GM20431 (cell line): ENCODE data around the gene CHD2.
"Not testable (repeated sequence)": the region's sequence is repeated elsewhere in the genome, so short reads cannot be mapped to it uniquely, and the experiment has no call there.

Source experiments
- in situ Hi-C: fragments of 300-500 bp; cut with MseI, MboI; formaldehyde crosslinking; loops from one replicate; pipeline ENCODE4 v1.15.0; 2020; ENCODE audit warnings: low sequenced_read_pairs; ENCODE audit not compliant: unreplicated experiment

CHD2 gene

GRCh38 chr15:92899948-92900730, at the start of gene CHD2:
Gene CHD2 (plus strand): TSS chr15:92900324. CDS start chr15:92901238, 914 bp downstream.
- in situ Hi-C loops: no loop called here

- in situ Hi-C loops: no loop called here
Observed at GRCh38 chr15:92853222-92853621, 46.9 kb upstream of the CHD2 start.

DNA sequence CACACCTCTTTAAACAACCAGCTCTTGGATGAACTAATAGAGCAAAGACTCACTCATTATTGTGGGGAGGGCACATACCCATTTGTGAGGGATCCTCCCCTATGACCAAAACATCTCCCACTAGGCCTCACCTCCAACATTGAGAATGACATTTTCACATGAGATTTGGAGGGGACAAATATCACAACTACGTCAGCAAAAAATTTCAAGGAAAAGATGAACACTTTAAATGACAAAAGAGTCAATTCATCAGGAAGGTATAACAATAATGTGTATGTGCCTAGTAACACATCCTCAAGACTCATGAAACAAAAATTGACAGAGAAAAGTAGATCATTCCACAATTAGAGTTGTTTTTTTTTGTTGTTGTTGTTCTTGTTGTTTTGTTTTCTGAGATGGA, 38.4 kb upstream of the CHD2 start:
- in situ Hi-C loops: no loop called here

GRCh38 chr15:92864127-92864814, 35.9 kb upstream of the CHD2 start:
- in situ Hi-C loops: no loop called here

- in situ Hi-C loops: no loop called here
Observed at GRCh38 chr15:92869263-92869940, 30.7 kb upstream of the CHD2 start.

GRCh38 chr15:92870010-92870591, 30.0 kb upstream of the CHD2 start:
- in situ Hi-C loops: no loop called here

DNA sequence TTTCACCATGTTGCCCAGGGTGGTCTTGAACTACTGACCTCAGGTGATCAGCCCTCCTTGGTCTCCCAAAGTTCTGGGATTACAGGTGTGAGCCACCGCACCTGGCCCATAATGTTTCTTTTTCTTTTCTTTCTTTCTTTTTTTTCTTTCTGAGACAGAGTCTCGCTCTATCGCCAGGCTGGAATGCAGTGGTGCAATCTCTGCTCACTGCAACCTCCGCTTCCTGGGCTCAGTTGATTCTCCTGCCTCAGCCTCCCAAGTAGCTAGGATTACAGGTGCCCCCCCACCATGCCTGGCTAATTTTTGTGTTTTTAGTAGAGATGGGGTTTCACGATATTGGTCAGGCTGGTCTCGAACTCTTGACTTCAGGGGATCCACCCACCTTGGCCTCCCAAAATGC, 27.2 kb upstream of the CHD2 start:
- in situ Hi-C loops: not testable (repeated sequence)

DNA sequence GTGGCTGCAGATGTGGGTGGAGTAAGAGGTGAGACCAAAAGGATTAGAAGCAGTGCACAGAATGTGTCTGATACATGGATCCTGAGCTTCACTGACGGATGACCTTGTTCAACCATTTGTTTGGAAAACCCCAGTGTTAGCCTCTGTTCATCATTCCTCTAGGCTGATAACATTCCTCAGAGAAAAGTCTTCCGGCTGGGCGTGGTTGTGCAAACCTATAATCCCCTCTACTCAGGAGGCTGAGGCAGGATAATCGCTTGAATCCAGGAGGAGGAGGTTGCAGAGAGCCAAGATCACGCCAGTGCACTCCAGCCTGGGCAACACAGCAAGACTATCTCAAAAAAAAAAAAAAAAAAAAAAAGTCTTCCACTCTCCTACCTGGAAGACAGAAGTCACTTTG, 23.1 kb upstream of the CHD2 start:
- in situ Hi-C loops: no loop called here

GRCh38 chr15:92877416-92877815, 22.7 kb upstream of the CHD2 start:
- in situ Hi-C loops: no loop called here

DNA sequence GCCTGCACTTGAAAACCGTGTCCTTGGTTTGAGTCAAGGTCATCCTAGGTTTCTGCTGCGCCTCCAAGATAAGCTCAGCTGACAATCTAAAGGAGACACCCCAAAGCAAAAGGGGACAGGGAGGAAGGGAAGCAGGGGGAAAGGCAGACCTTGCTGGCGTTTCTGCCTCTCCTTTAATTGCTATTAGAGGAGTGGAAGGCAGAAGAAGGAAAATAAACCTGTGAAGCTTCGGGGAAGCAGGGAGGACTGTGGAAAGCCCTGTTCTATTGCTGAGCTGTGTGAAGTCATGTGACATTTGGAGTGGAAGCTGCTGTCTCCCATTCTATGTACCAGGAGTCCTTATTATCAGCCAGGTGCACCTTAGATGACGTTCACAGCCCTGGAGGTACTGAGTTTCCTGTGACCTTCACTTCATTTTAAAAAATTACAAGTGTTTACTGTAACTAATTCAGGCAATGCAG, 21.5 kb upstream of the CHD2 start:
- in situ Hi-C loops: no loop called here

- in situ Hi-C loops: no loop called here
Observed at GRCh38 chr15:92879949-92880725, 20.0 kb upstream of the CHD2 start.

DNA sequence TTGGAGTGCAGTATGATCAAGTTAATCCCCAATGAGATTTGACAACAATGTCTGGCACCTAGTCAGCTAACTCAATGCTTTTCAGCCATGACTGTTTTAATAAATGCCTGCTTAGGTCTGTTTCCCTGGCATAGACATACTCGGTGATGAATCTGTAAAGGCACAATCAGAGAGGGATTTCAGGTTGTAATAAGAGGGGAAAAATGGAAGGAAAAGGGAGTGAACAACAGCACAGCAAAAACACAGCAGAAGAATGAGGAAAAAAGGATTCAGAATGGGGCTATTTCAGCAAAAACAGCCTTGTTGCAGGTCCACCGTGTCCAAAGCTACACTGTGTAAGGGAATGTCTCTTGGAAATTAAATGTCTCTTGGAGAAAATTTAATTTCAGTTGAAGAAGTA, 19.3 kb upstream of the CHD2 start:
- in situ Hi-C loops: no loop called here

GRCh38 chr15:92881211-92881754, 18.8 kb upstream of the CHD2 start:
- in situ Hi-C loops: no loop called here

DNA sequence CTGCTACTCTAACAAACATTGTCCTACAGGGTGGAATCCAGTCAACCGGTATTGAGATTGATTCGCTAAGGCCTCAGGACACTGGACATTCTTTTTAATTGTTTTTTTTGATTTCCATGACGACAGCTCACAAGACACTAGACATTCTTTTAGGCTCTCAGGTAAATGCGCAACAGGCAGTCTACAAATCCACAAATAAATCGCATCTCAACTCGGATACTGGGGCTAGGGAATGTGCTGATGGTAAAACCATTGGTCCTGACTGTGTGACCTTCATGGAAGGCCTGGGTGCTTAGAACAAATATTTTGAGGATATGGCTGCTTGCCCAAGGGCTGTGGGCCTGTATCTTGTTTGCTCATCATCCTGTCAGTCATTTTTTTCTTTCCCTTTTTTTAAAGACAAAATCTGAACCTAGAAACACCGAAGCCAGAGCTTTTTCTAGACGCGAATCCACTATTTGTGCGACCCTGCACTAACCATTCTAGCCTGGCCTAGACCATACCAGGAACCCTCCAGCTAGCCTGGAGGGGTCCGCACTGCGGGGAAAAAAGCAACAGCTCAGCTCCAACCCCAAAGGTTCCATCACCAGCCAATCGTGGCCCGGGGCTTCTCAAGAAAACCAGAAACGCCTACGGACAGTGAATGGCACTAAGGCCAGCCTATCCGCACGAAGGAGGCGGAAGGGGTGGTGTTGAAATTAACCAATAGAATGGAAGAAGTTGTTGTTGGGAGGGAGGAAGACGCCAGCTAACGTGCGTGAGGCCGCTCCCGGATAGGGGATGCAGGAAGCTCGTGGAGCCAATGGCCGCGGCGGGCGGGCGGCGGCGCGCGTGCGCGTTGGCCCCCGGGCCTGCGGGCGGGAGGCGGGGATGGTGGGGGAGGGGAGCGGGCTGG, 18.1 kb upstream of the CHD2 start:
- in situ Hi-C loops: no loop called here

- in situ Hi-C loops: no loop called here
Observed at GRCh38 chr15:92882697-92883162, 17.4 kb upstream of the CHD2 start.

DNA sequence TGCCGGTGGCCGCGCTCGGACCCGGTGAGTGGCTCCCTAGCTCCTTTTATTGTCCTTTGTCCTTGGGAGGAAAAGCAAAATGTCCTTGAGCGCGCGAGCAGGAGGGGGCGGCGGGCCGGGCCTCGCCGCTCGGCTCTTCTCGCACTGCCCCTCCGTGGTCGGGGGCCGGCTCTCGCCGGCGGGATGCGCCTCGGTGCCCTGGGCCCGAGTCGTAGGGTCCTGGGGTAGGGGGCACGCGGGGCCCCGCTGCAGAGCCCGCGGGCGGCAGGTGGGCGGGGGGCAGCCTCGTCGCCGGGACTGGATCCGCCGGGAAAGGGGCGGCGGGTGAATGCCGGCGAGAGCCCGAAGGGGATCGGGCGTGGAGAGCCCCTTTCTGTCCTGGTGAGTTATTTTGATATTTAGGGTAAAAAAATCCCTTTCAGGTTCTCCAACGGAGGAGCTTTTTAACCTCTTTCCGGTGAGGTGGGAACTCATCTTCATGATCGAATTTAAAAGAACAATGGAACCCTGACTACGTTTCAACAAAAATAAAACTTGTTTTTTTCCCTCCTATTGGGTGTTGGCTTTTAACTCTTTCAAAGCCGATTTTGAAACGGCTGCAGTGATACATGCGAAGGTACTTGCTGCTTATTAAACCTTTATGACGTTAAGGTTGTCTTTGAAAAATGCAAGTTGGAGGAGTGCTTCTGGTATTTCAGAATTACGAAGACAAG, 16.8 kb upstream of the CHD2 start:
- in situ Hi-C loops: no loop called here

DNA sequence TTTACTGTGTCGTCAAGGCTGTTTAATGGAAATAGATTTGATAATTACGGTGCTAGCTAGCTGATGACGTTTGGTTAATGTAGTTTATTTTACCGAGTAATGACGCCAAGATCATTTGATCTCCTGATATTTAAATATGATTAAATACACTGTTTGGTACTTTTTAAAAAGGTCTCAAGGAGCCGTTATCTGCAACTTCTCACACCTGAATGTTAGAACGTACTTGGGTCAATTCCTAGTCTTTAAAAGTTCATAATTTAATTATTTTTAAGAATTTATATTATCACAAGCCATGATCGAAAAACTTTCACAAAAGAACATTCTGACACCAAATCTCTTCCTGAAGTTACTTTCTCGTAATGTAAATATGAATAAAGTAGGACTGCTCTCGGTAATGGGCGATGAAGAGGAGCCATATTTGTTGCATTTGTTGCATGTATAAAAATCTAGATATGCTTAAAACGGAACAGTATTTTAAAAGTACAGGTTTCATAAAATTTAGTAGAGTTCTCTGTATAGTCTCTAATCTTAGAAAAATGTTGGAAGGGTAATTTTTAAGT, 16.2 kb upstream of the CHD2 start:
- in situ Hi-C loops: no loop called here
